Activated B cell treated with CpG ODN at 0.5 μM for 24 hours (primary cell): Measurements from ENCODE around the gene RAPGEF1. TPM values are rescaled to one million over a fixed set of nuclear protein-coding genes. Genes with fewer than 3 reads are reported as not detected.
"Not testable (repeated sequence)": the region's sequence is repeated elsewhere in the genome, so short reads cannot be mapped to it uniquely, and the experiment has no call there.

Experiments
- ATAC-seq: fragments of 200-7000 bp; cut with Tn5 transposase; one replicate; pipeline ENCODE4 v1.10.0; 2021; ENCODE audit warnings: low read depth, mild to moderate bottlenecking, moderate library complexity
- CTCF ChIA-PET: fragments of 350-600 bp; sonication (Branson Sonifier 250); formaldehyde crosslinking; loops from one replicate; lab custom pipeline; 2021; ENCODE audit warnings: antibody characterized with exemption; lab: Charles Lee
- POLR2A ChIA-PET: fragments of 350-600 bp; sonication (Branson Sonifier 250); formaldehyde crosslinking; loops from one replicate; lab custom pipeline; 2021; ENCODE audit warnings: antibody characterized with exemption; lab: Charles Lee
- DNase-seq: peaks from one replicate; pipeline ENCODE4 v3.0.0; 2022
- H3K27ac Mint-ChIP-seq: one replicate; pipeline ENCODE4 v1.8.0; 2020; ENCODE audit warnings: mixed read lengths
- H3K27me3 Mint-ChIP-seq: one replicate; pipeline ENCODE4 v1.8.0; 2021; ENCODE audit warnings: mixed read lengths
- H3K36me3 Mint-ChIP-seq: one replicate; pipeline ENCODE4 v1.8.0; 2021; ENCODE audit warnings: low read depth, mixed read lengths
- H3K4me1 Mint-ChIP-seq: one replicate; pipeline ENCODE4 v1.8.0; 2021; ENCODE audit warnings: mixed read lengths
- H3K4me3 Mint-ChIP-seq: one replicate; pipeline ENCODE4 v1.8.0; 2020; ENCODE audit warnings: mild to moderate bottlenecking, mixed read lengths
- H3K9me3 Mint-ChIP-seq: one replicate; pipeline ENCODE4 v1.8.0; 2020; ENCODE audit warnings: mixed read lengths
- intact Hi-C: fragments of 100-400 bp; cut with micrococcal nuclease; formaldehyde crosslinking; loops from one replicate; pipeline ENCODE4 v1.15.1; 2024
- total RNA-seq: library from RNA; stranded (reverse); gene quantifications from 2 replicates; pipeline ENCODE4 v1.2.3, GENCODE V29; 2022
- TF ChIP-seq, protein P1 (sequence below): fragments of 200-600 bp; IDR thresholded peaks from one replicate; pipeline ENCODE4 v1.8.0; 2022; ENCODE audit warnings: antibody characterized with exemption, mild to moderate bottlenecking

RAPGEF1 gene
- total RNA-seq, 1 donor from 2014 or later = 318 TPM

DNA sequence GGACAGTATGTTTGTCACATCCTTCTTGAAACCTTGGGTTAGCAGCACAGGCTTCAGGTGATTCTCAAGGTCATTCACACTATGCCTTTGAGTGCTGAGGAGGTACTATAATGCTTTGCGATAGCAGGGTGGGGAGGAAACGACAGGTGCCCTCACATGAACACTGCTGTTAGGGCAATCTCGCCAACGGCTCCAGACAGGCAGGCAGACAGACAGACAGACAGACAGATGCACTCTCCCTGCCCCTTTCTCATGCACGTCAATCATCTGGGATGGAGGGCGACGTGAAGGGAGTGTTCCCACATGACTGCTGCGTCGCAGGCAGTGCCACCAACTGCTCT, 82.9 kb downstream of the RAPGEF1 start:
- Mint-ChIP-seq H3K36me3 (peaks cover 35% of the 10 kb centered on the region), H3K4me1 (peaks cover 90% of the 10 kb centered on the region), H3K4me3 (peak overlapping the region; percentile 62), H3K27me3 (no peaks in the 10 kb centered on the region), H3K9me3 (no peaks in the 10 kb centered on the region), H3K27ac (peak overlapping the region; percentile 93)
- CTCF ChIA-PET = interaction anchor here (0.9 to 1.6 kb wide), 8 partner anchors 13 to 84 kb away, joined by 3 to 7 read pairs (median 4); partner anchors contain the start of gene RAPGEF1
- ATAC-seq (peak; percentile 6), DNase-seq (no peak)
- TF ChIP-seq, protein P1, sequence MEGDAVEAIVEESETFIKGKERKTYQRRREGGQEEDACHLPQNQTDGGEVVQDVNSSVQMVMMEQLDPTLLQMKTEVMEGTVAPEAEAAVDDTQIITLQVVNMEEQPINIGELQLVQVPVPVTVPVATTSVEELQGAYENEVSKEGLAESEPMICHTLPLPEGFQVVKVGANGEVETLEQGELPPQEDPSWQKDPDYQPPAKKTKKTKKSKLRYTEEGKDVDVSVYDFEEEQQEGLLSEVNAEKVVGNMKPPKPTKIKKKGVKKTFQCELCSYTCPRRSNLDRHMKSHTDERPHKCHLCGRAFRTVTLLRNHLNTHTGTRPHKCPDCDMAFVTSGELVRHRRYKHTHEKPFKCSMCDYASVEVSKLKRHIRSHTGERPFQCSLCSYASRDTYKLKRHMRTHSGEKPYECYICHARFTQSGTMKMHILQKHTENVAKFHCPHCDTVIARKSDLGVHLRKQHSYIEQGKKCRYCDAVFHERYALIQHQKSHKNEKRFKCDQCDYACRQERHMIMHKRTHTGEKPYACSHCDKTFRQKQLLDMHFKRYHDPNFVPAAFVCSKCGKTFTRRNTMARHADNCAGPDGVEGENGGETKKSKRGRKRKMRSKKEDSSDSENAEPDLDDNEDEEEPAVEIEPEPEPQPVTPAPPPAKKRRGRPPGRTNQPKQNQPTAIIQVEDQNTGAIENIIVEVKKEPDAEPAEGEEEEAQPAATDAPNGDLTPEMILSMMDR = no peak
- intact Hi-C loops = loop anchor here (2.0 kb wide), 2 partner anchors 36 to 66 kb away; no protein-coding TSS in a partner anchor
- POLR2A ChIA-PET = interaction anchor here (0.7 to 4.1 kb wide), 17 partner anchors 9 to 87 kb away, joined by 3 to 63 read pairs (median 11); partner anchors contain the start of gene RAPGEF1

DNA sequence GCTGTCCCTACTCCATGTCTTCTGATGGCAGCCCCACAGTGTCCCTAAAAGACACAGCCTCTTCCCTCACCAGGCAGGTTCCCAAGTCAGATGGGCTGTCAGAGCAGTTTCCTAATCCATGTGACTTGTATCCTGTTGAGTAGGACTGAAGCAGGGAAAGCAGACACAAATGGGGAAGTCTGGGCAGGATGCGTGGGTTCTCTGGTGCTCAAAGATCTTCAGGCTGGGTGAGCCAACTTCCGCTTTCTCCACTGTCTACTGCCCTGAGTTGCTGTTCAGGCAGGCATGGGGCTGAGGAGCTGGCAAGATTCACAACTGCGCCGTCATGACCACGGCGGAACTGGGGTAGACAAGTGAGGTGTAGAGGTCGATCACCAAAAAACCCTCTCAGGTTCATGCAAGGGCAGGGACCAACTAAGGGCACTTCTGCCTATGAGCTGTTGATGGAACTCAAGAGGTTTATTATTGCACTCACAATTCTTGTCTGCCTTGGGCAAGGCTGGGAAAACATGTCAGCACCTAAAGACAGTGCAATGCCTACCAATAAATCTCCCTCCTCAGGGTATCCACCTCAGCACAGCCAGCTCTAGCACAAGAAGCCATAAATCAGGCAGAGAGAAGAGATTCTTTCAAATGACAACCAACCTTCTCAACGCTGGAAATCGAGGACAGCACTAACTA, 83.4 kb downstream of the RAPGEF1 start:
- DNase-seq = peak; percentile 70
- peak overlapping the region; percentile 93 for H3K27ac Mint-ChIP-seq
- POLR2A ChIA-PET = interaction anchor here (0.5 to 4.1 kb wide), 19 partner anchors 9 to 87 kb away, joined by 3 to 63 read pairs (median 8); partner anchors contain the start of gene RAPGEF1
- peak; percentile 97 for ATAC-seq
- H3K4me1 Mint-ChIP-seq = peaks cover 93% of the 10 kb centered on the region
- peaks cover 33% of the 10 kb centered on the region for H3K36me3 Mint-ChIP-seq
- no peaks in the 10 kb centered on the region for H3K9me3 Mint-ChIP-seq
- intact Hi-C loops = loop anchor here (1.0 to 2.0 kb wide), 7 partner anchors 12 to 83 kb away; no protein-coding TSS in a partner anchor
- TF ChIP-seq, protein P1 = no peak
- H3K4me3 Mint-ChIP-seq = peak overlapping the region; percentile 62
- no peaks in the 10 kb centered on the region for H3K27me3 Mint-ChIP-seq
- CTCF ChIA-PET = interaction anchor here (0.9 to 1.6 kb wide), 9 partner anchors 14 to 84 kb away, joined by 3 to 7 read pairs (median 4); partner anchors contain the start of gene RAPGEF1

DNA sequence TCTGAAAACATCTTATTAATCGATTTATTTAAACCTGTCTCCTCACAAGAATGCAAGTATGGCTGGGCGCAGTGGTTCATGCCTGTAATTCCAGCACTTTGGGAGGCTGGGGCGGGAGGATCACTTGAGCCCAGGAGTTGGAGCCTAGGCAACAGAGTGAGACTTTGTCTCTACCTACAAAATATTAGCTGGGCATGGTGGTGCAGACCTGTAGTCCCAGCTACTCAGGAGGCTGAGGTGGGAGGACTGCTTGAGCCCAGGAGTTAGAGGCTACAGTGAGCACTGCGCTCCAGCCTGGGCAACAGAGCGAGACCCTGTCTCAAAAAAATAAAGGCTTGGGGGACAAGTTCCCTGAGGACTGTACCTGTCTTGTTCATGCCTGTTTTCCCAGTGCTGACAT, 85.5 kb downstream of the RAPGEF1 start:
- ATAC-seq, DNase-seq, intact Hi-C loops, H3K27me3 Mint-ChIP-seq, H3K9me3 Mint-ChIP-seq, H3K4me3 Mint-ChIP-seq: not testable (repeated sequence)
- H3K36me3 Mint-ChIP-seq = peaks cover 41% of the 10 kb centered on the region
- H3K27ac Mint-ChIP-seq = peak overlapping the region; percentile 93
- CTCF ChIA-PET = interaction anchor here (1.0 to 1.3 kb wide), 2 partner anchors 24 to 65 kb away, joined by 3 to 4 read pairs; no protein-coding TSS in a partner anchor
- POLR2A ChIA-PET = interaction anchor here (0.6 to 4.1 kb wide), 2 partner anchors 25 to 71 kb away, joined by 7 to 43 read pairs; no protein-coding TSS in a partner anchor
- peaks cover 86% of the 10 kb centered on the region for H3K4me1 Mint-ChIP-seq

DNA sequence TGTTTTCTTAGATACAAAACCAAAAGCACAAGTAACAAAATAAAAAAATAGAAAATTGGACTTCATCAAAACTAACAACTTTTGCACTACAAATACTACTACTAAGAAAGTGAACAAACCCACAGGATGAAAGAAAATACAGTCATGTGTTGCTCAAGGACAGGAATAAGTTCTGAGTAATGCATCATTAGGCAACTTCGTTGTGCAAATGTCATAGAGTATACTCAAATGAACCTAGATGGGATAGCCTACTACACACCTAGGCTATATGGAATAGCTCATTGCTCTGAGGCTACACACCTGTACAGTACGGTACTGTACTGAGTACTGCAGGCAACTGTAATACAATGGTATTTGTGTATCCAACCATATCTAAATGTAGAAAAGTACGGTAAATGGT, 88.3 kb downstream of the RAPGEF1 start:
- TF ChIP-seq, protein P1 = no peak
- H3K9me3 Mint-ChIP-seq = no peaks in the 10 kb centered on the region
- ChIA-PET POLR2A (interaction anchor here (1.1 kb wide), 1 partner anchor 26 kb away, joined by 3 read pairs; no protein-coding TSS in a partner anchor), CTCF (no interaction called here)
- H3K27ac Mint-ChIP-seq = peak overlapping the region; percentile 38
- no peaks in the 10 kb centered on the region for H3K27me3 Mint-ChIP-seq
- ATAC-seq (no peak), DNase-seq (no peak)
- intact Hi-C loops = no loop called here
- H3K4me3 Mint-ChIP-seq = no peak overlapping the region
- peaks cover 65% of the 10 kb centered on the region for H3K4me1 Mint-ChIP-seq
- H3K36me3 Mint-ChIP-seq = peaks cover 52% of the 10 kb centered on the region

DNA sequence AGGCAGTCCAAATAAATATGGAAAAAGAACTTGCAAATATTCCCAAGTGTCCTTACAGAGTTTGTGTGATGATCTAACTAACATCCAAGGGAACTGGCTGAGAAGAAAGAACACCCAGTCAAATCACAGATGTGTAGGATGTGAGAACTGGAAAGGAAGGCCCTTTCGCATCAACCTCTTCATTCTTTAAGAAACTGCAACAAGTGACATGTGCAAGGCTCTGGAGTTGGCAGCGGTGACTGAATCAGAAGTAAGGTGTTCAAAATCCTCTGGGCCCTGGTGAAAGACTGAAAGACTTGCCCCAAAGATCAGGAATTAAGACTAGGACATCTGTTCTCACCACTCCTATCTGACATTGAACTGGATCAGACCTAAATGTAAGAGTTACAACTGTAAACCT, 88.7 kb downstream of the RAPGEF1 start:
- Mint-ChIP-seq H3K36me3 (peaks cover 52% of the 10 kb centered on the region), H3K9me3 (no peaks in the 10 kb centered on the region), H3K27me3 (no peaks in the 10 kb centered on the region), H3K27ac (peak overlapping the region; percentile 38), H3K4me1 (peaks cover 62% of the 10 kb centered on the region), H3K4me3 (no peak overlapping the region)
- DNase-seq (no peak), ATAC-seq (no peak)
- ChIA-PET CTCF (no interaction called here), POLR2A (interaction anchor here (1.1 kb wide), 1 partner anchor 26 kb away, joined by 3 read pairs; no protein-coding TSS in a partner anchor)
- intact Hi-C loops = no loop called here
- TF ChIP-seq, protein P1 = no peak
